NCI-H2107 treated with DMSO at 0.1 percent for 48 hours (cell line): ENCODE results near the gene DPF3.
"Not testable (repeated sequence)": the region's sequence is repeated elsewhere in the genome, so short reads cannot be mapped to it uniquely, and the experiment has no call there.

Experiments
- DNase-seq: peaks from one replicate; lab custom pipeline; 2025; ENCODE audit not compliant: unreplicated experiment; lab: John Stamatoyannopoulos, UW

Gene DPF3

GRCh38 chr14:72881543-72881942 is 12.4 kb downstream of the DPF3 start:
- DNase-seq, result no peak

- no peak for DNase-seq
These were observed 13.1 kb downstream of the DPF3 start for GRCh38 chr14:72880820-72881219.

- DNase-seq, result no peak
These were observed 13.7 kb downstream of the DPF3 start for GRCh38 chr14:72880164-72880563.

- no peak for DNase-seq
These were observed 14.5 kb downstream of the DPF3 start for GRCh38 chr14:72879431-72879830.

- no peak for DNase-seq
These were observed 15.2 kb downstream of the DPF3 start for GRCh38 chr14:72878746-72879145.

GRCh38 chr14:72876710-72877063 is 17.2 kb downstream of the DPF3 start:
- no peak for DNase-seq

- no peak for DNase-seq
These were observed 17.7 kb downstream of the DPF3 start for GRCh38 chr14:72876005-72876709.

GRCh38 chr14:72870878-72871277 is 23.0 kb downstream of the DPF3 start:
- not testable (repeated sequence) for DNase-seq

- no peak for DNase-seq
These were observed 24.2 kb downstream of the DPF3 start for GRCh38 chr14:72869407-72870329.

GRCh38 chr14:72868500-72868899 is 25.4 kb downstream of the DPF3 start:
- no peak for DNase-seq

- DNase-seq, result no peak
These were observed 29.1 kb downstream of the DPF3 start for GRCh38 chr14:72864712-72865365.

GRCh38 chr14:72863216-72864006 is 30.5 kb downstream of the DPF3 start:
- DNase-seq, result no peak

GRCh38 chr14:72856530-72857266 is 37.2 kb downstream of the DPF3 start:
- DNase-seq, result no peak

GRCh38 chr14:72855913-72856312 is 38.0 kb downstream of the DPF3 start:
- no peak for DNase-seq

- DNase-seq, result no peak
These were observed 41.7 kb downstream of the DPF3 start for GRCh38 chr14:72852194-72852593.

- no peak for DNase-seq
These were observed 42.3 kb downstream of the DPF3 start for GRCh38 chr14:72851635-72852034.

- no peak for DNase-seq
These were observed 43.5 kb downstream of the DPF3 start for GRCh38 chr14:72850360-72850759.

- no peak for DNase-seq
These were observed 44.7 kb downstream of the DPF3 start for GRCh38 chr14:72849222-72849621.

- DNase-seq, result no peak
These were observed 46.2 kb downstream of the DPF3 start for GRCh38 chr14:72847721-72848120.

- DNase-seq, result no peak
These were observed 48.2 kb downstream of the DPF3 start for GRCh38 chr14:72845683-72846082.
